M059J (cell line): ENCODE measurements around the gene ZNF492. TPM values are rescaled to one million over a fixed set of nuclear protein-coding genes. Genes with fewer than 3 reads are reported as not detected.
"Not testable (repeated sequence)": the region's sequence is repeated elsewhere in the genome, so short reads cannot be mapped to it uniquely, and the experiment has no call there.

Experiments
- DNase-seq: peaks from one replicate; pipeline ENCODE4 v3.0.0-alpha.2; 2012; ENCODE audit warnings: low read depth
- total RNA-seq: library from RNA; depleted of rRNA; stranded (reverse); fragments of >200 nt; shearing (Covaris generic); gene quantifications from 2 replicates; pipeline ENCODE4 v1.2.3, GENCODE V29; 2014; rRNA removed

Gene ZNF492
- total RNA-seq, 1 experiment from 2014 or later: not detected

DNA sequence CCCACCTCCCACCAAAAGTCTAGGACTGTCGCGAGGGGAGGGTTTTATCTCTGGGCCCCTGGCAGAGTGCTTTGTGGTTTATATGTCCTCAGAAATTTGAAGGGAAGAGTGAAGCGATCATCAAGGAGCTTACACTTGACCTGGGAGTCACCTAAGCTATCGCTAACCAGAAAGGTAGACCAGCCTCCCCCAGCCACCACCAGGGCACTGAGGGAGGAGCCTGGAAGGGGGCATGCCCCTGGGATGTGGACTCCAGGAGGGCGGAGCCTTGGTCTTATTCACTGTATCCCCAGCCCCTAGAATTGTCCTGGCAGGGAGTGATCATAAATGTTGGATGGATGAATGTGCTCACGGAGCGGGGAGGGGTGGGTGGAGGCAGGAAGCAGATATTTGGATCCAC is 16.9 kb upstream of the ZNF492 start:
- not testable (repeated sequence) for DNase-seq

DNA sequence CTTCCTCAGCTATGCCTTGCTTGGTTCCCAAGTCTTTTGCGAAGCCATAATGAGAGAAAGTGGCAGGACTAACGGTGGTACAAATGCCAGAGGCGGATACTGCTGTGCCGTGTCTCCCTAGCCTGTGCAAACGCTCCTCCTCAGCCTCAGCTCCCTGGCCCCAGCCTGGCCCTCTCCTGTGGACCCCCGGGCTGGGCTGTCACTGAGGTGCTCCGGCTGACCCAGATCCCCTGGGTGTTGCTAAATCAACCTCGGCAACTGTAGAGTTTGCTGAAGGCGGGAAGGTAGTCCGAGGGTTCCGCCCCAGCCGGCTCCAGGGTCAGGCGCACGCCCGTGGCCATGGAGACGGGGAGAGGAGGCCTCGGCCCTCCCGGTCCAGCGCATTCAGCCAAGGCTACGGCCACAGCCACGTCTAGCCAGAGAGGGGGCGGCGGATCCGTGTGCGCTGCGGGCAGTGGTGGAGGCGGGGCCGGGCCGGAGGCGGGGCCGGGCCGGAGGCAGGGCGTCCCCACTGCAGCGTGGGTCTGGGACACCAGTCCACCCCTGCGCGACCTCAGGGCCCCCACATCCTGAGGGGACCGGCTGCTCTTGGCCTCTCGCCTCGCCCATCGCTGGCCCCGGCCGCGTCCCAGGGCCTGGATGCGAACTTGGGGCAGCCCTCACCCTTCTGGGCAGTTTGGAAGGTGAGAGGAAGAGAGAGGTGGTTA is 16.4 kb upstream of the ZNF492 start:
- no peak for DNase-seq

DNA sequence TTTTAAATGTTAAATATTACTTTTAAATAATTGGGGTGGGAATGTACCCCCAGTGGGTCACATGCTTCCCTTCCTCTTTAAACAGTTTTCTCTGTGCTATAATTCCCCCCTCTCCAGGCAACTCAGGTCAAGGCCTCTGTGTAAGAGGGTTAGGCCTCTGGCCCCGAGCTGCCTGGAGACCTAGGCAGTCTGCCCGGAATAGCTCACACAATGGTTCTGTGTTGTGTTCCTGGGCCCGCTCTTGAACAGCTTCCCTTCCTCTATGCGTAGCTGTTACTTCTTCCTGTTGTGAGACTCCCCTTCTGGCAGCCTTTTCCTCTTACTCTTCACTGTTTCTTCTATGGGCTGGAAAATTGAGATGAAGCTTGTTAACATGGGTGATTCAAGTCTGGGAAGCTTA is 14.8 kb upstream of the ZNF492 start:
- DNase-seq: no peak

DNA sequence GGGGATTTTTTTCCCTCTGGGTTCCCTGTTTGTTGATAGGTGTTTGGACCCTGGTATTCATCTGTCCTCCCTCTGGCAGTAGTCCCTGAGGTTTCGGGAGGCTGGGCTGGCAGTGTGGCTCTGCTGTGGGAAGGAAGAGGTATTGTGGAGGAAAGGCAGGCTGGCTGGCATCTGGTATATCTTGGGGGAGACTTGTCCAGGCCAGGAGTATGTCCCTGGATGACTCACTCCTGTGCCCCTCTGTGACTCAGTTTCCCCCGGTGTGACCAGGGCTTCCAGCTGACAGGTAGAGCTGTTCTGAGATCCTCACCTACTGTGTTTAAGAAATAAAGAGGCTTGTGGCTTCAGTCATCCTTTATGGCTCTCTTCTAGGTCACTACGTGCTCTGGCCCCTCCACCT is 14.2 kb upstream of the ZNF492 start:
- DNase-seq: no peak

DNA sequence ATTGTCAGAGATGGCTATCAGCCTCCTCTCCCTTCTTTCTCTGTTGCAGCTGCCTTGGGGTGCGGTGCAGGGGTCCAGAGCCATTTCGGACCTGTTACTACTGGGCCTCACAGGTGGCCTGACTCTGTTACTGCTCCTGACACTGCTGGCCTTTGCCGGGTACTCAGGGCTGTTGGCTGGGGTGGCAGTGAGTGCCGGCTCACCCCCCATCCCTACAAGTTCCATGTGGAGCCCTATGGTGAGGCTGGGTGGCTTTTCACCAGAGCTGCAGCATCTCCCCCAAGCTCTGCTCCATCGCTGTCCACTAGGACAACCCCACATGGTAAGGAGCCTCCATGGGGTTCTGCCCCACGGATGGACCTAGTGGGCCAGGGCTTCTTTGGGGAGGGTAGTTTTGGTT is 13.7 kb upstream of the ZNF492 start:
- DNase-seq: no peak

- DNase-seq: no peak
Measured at GRCh38 chr19:22620912-22621311, 13.2 kb upstream of the ZNF492 start.

DNA sequence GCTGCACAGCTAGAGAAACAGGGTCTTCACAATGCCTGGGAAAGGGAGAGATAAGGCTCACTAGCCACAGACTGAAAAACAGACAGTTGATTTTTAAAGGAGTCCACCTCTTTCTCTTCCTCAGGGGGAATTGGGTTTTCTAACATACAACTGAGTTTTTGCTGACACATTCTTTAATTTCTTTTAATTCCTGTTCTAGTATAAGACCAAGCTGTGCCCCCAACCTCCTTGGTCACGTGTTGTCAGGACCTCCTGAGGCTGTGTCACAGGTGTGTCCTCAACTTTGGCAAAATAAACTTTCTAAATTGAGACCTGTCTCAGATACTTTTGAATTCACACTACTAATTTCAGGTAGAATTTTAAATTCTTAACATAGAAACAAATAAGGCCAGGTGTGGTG is 12.1 kb upstream of the ZNF492 start:
- no peak for DNase-seq

- DNase-seq: no peak
Measured at GRCh38 chr19:22622901-22623840, 11.0 kb upstream of the ZNF492 start.

DNA sequence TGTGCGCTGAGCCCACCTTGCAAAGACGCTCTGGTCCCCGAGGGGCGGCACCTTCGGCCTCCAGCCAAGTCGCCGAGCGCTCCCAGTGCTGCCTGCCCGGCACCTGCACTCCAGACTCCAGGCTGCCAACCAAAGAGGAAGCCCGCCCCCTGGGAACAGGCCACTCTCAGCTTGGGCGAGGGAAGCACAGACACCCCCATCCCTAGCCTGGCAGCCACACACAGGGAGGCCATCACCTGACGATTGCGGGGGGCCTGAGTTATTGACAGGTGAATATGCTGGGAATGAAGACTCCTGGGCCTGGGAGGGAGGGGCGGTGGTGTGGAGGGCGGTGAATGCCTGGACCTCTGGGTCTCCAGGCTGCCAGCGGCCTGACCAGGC is 10.3 kb upstream of the ZNF492 start:
- no peak for DNase-seq

GRCh38 chr19:22625266-22626035 is 8.7 kb upstream of the ZNF492 start:
- no peak for DNase-seq

DNA sequence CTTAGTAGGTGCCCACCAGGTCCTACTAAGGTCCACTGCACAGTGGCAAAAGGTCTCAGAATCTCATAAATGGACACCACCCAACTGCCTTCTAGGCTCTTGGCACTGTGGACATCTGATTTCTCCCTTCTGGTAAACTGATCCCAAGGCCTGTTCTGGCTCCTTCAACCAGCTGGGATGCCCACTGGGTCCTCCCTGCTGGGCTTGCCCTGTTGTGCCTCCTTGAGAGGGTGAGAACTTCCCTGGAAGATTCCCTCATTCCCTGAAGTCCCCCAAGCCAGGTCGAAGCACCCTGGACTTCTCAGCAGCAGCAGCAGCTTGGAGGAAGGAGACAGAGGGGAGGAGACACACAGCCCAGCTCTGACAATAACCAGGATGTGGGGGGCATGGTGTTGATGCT is 6.6 kb upstream of the ZNF492 start:
- DNase-seq: no peak

- no peak for DNase-seq
Measured at GRCh38 chr19:22628401-22628800, 5.7 kb upstream of the ZNF492 start.

DNA sequence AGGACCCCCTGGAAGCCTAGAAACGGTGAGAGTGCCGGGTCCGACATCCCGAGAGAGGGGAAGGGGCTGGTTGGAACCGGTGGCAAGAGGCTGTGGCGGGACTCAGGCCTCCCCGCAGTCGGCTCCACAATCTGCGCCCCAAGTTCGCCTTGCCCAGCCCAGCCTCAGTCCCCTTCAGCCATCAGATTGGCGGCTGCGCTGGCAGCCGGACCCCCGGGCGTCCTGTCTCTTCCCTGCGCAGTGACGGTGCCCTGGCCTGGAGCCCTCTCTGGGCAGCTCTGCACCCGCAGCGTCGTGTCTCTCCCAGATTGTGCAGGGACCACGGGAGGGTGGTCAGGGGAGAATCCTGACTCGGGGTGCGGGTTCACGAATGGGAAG is 315 bp downstream of the ZNF492 start:
- DNase-seq: no peak

GRCh38 chr19:22685493-22685892 is 51.4 kb downstream of the ZNF492 start:
- not testable (repeated sequence) for DNase-seq

- DNase-seq: not testable (repeated sequence)
Measured at GRCh38 chr19:22702661-22703060, 68.5 kb downstream of the ZNF492 start.

DNA sequence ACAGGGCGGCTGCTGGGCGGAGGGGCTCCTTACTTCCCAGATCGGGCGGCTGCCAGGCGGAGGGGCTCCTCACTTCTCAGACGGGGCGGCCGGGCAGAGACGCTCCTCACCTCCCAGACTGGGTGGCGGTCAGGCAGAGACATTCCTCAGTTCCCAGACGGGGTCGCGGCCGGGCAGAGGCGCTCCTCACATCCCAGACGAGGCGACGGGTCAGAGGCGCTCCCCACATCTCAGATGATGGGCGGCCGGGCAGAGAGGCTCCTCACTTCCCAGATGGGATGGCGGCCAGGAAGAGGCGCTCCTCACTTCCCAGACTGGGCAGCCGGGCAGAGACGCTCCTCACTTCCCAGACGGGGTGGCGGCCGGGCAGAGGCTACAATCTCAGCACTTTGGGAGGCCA is 69.0 kb downstream of the ZNF492 start:
- not testable (repeated sequence) for DNase-seq

DNA sequence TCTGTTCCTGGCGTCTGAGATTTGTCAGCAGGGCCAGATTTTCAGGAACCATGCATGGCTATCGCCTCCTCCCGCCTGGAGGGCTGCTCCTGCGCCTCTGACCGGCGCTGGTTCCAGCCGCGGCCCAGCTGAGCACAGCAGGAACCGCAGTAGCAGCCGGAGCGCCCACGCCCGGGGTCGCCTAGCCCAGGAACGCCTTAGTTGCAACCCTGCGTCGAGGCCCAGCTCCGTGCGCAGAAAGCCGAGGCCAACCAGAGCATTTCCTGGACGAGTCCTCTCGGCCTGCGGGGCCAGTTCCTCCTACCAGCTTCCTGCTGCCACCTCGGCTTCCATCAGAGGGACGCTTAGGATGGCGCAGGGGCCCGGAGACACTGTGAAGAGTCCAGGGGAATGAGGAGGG is 74.9 kb downstream of the ZNF492 start:
- no peak for DNase-seq

Other genes with a start within 250 kb of the ZNF492 start
- gene ZNF98, start 212.0 kb upstream of the ZNF492 start, total RNA-seq: not detected in 2 replicates
- not detected in 2 replicates for gene ZNF99, start 149.8 kb downstream of the ZNF492 start, total RNA-seq
- not detected in 2 replicates for gene ZNF723, start 198.0 kb downstream of the ZNF492 start, total RNA-seq